Gastroesophageal sphincter (tissue), 4 donors: ENCODE results near the gene PCNT. TPM values are rescaled to one million over a fixed set of nuclear protein-coding genes. Genes with fewer than 3 reads are reported as not detected.

ENCODE experiments used
- ATAC-seq: fragments of 150-250 bp; one replicate; pipeline ENCODE4 v1.9.1; 2016; ENCODE audit warnings: mild to moderate bottlenecking, moderate library complexity
- H3K27ac ChIP-seq, 4 donors: fragments of 200-600 bp; sonication (generic) in 3 of 4; 1 replicate in 3 of 4; 2 replicates in 1 of 4; pipeline ENCODE4 v1.5.1; 2016 to 2019
- H3K27me3 ChIP-seq: fragments of 200-600 bp; sonication (generic); one replicate; pipeline ENCODE4 v1.5.1; 2019
- H3K36me3 ChIP-seq, 2 donors: fragments of 200-600 bp; sonication (generic); one replicate each; pipeline ENCODE4 v1.5.1; 2019; ENCODE audit warnings: control low read depth in 1 of 2
- H3K4me1 ChIP-seq, 3 donors: fragments of 200-600 bp; sonication (generic); 1 replicate in 2 of 3; 2 replicates in 1 of 3; pipeline ENCODE4 v1.5.1; 2016 to 2019; ENCODE audit warnings: control low read depth in 2 of 3
- H3K4me3 ChIP-seq, 2 donors: fragments of 200-600 bp; sonication (generic); one replicate each; pipeline ENCODE4 v1.5.1; 2019; ENCODE audit warnings: mild to moderate bottlenecking in 1 of 2, moderate library complexity in 1 of 2
- H3K9me3 ChIP-seq, 3 donors: fragments of 200-600 bp; sonication (generic); one replicate each; pipeline ENCODE4 v1.5.1; 2017 to 2019; ENCODE audit warnings: control low read depth in 2 of 3
- CTCF ChIP-seq, 4 experiments: fragments of 200-600 bp in 2 of 4; fragments of 450-650 bp in 2 of 4; sonication (generic) in 1 of 4; IDR thresholded peaks; one replicate each; pipeline ENCODE4 v1.5.1; 2017 to 2019; ENCODE audit warnings: antibody characterized with exemption in 4 of 4, mild to moderate bottlenecking in 2 of 4, moderate library complexity in 2 of 4
- EP300 ChIP-seq: sonication (generic); formaldehyde crosslinking; IDR thresholded peaks from one replicate; pipeline ENCODE4 v1.6.1; 2017; ENCODE audit warnings: antibody characterized with exemption, mild to moderate bottlenecking
- POLR2A ChIP-seq, 2 donors: fragments of 450-650 bp; IDR thresholded peaks; one replicate each; pipeline ENCODE4 v1.6.1; 2017; ENCODE audit warnings: antibody characterized with exemption in 2 of 2, mild to moderate bottlenecking in 2 of 2, moderate library complexity in 1 of 2
- POLR2AphosphoS5 ChIP-seq: sonication (generic); formaldehyde crosslinking; IDR thresholded peaks from one replicate; pipeline ENCODE4 v1.6.1; 2017; ENCODE audit warnings: antibody characterized with exemption
- WGBS, 2 donors: methylation state at CpG; one replicate each; pipeline ENCODE4 v1.1.5; 2018; ENCODE audit warnings: low coverage in 1 of 2; 5-methylcytosine and 5-hydroxymethylcytosine counted together
- total RNA-seq, 4 donors: library from RNA; depleted of rRNA; stranded (reverse); fragments of >200 nt; gene quantifications; one replicate each; pipeline ENCODE4 v1.1.0, GENCODE V29; 2016

PCNT gene
- total RNA-seq, 4 donors from 2014 or later: 24.3 to 31.1 (median 27.3) TPM

GRCh38 chr21:46388896-46389295 lies 64.9 kb downstream of the PCNT start:
- peaks cover 0 to 98% of the 10 kb centered on the region in 2 donors for H3K36me3 ChIP-seq
- no peak overlapping the region for H3K4me3 ChIP-seq
- H3K9me3 ChIP-seq: no peaks in the 10 kb centered on the region
- H3K27ac ChIP-seq: no peak overlapping the region
- no peaks in the 10 kb centered on the region for H3K27me3 ChIP-seq
- WGBS, 2 donors: 95% methylated on average over 4 of the region's 23 CpGs; no CpG with 5 or more reads in 1 of the 2 donors
- no peak for ATAC-seq
- no peak for TF ChIP-seq POLR2A (IDR thresholded peaks at IDR 0.05)
- no peak for TF ChIP-seq POLR2AphosphoS5
- no peak for TF ChIP-seq EP300
- TF ChIP-seq CTCF (IDR thresholded peaks at IDR 0.05): no peak
- peaks cover 0 to 11% (median 2%) of the 10 kb centered on the region in 3 donors for H3K4me1 ChIP-seq

- Histone ChIP-seq H3K9me3 (no peaks in the 10 kb centered on the region), H3K27me3 (no peaks in the 10 kb centered on the region), H3K27ac (no peak overlapping the region), H3K36me3 (peaks cover 0 to 93% of the 10 kb centered on the region in 2 donors), H3K4me3 (no peak overlapping the region), H3K4me1 (peaks cover 0 to 11% (median 2%) of the 10 kb centered on the region in 3 donors)
- ATAC-seq: no peak
- 94 to 98% methylated on average over 13 to 16 of the region's 29 CpGs for WGBS, 2 donors
- no peak for TF ChIP-seq POLR2AphosphoS5
- TF ChIP-seq EP300: no peak
Observed at GRCh38 chr21:46390603-46391545, 66.9 kb downstream of the PCNT start.

GRCh38 chr21:46391773-46392172 lies 67.8 kb downstream of the PCNT start:
- 82 to 90% methylated on average over 7 to 9 of the region's 9 CpGs for WGBS, 2 donors
- H3K36me3 ChIP-seq: peaks cover 0 to 93% of the 10 kb centered on the region in 2 donors
- H3K9me3 ChIP-seq: no peaks in the 10 kb centered on the region

GRCh38 chr21:46392921-46393320 lies 69.0 kb downstream of the PCNT start:
- peak; percentile 69 for ATAC-seq
- Histone ChIP-seq H3K4me1 (peaks cover 0 to 11% (median 2%) of the 10 kb centered on the region in 3 donors), H3K27me3 (no peaks in the 10 kb centered on the region), H3K36me3 (peaks cover 0 to 93% of the 10 kb centered on the region in 2 donors), H3K9me3 (no peaks in the 10 kb centered on the region), H3K27ac (peak overlapping the region in 1 of 4 donors; percentile 66), H3K4me3 (no peak overlapping the region)
- peak in 1 of 4 experiments; percentile 20 for TF ChIP-seq CTCF (IDR thresholded peaks at IDR 0.05)
- no peak for TF ChIP-seq EP300
- 38% methylated on average over 10 of the region's 13 CpGs; no CpG with 5 or more reads in 1 of the 2 donors for WGBS, 2 donors

More at GRCh38 chr21:46391773-46392172, 67.8 kb downstream of the PCNT start:
- TF ChIP-seq POLR2AphosphoS5: no peak
- TF ChIP-seq CTCF (IDR thresholded peaks at IDR 0.05): no peak
- no peak for TF ChIP-seq POLR2A (IDR thresholded peaks at IDR 0.05)
- no peak for TF ChIP-seq EP300
- no peak overlapping the region for H3K4me3 ChIP-seq
- peaks cover 0 to 11% (median 2%) of the 10 kb centered on the region in 3 donors for H3K4me1 ChIP-seq
- H3K27ac ChIP-seq: no peak overlapping the region
- ATAC-seq: no peak
- no peaks in the 10 kb centered on the region for H3K27me3 ChIP-seq

GRCh38 chr21:46393451-46393940 lies 69.5 kb downstream of the PCNT start:
- peak overlapping the region in 1 of 4 donors; percentile 66 for H3K27ac ChIP-seq
- no peak overlapping the region for H3K4me3 ChIP-seq
- H3K27me3 ChIP-seq: no peaks in the 10 kb centered on the region
- ATAC-seq: peak; percentile 28
- peaks cover 0 to 93% of the 10 kb centered on the region in 2 donors for H3K36me3 ChIP-seq
- WGBS, 2 donors: no CpG with 5 or more reads among the region's 19 CpGs
- H3K9me3 ChIP-seq: no peaks in the 10 kb centered on the region
- no peak for TF ChIP-seq POLR2A (IDR thresholded peaks at IDR 0.05)
- TF ChIP-seq EP300: no peak
- TF ChIP-seq CTCF (IDR thresholded peaks at IDR 0.05): no peak
- no peak for TF ChIP-seq POLR2AphosphoS5
- peaks cover 0 to 11% (median 2%) of the 10 kb centered on the region in 3 donors for H3K4me1 ChIP-seq
